HUDEP-2 (cell line): Measurements from ENCODE around the gene INAVA.

Experiments
- DNase-seq, 76 experiments: peaks; one replicate each; lab custom pipeline; 2025; ENCODE audit not compliant: unreplicated experiment in 76 of 76; lab: John Stamatoyannopoulos, UW

Gene INAVA

DNA sequence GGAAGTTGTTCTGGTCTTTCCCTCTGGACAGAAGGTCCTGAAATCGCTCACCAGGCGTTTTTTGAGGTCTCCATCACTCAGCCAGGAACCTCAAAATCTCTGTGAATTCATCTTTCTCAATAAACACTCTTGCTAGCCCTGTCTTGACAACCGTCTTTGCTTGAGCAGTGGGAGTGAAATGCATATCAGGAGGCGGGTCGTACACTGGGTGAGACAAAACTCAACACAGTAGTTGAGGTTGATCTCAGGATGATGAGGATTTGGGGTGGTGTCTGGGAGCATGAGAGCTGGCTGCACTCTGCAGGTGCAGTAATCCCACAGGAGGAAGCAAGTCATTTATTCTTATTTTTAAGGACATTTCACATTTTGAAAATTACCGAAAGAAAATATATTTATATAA is 20.0 kb upstream of the INAVA start:
- no peak for DNase-seq

DNA sequence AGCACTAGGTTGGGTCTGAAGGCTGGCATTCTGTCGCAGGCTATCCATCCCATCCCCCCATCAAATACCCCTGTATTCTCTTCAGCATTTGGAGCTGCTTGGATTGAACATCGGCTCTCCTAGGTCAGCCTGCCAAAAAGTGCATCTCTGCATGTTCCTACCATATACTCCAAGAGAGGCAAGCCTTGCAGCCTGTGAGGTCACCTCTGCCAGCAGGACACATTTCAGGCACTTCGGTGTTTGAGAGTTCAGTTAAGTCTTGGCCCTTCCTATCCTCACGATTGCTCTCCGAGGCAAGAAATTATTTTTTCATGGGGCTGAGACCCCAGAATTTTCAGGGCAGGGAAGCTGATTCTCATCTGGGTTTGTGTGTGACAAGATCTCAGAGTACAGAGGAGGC is 19.3 kb upstream of the INAVA start:
- DNase-seq, result no peak

DNA sequence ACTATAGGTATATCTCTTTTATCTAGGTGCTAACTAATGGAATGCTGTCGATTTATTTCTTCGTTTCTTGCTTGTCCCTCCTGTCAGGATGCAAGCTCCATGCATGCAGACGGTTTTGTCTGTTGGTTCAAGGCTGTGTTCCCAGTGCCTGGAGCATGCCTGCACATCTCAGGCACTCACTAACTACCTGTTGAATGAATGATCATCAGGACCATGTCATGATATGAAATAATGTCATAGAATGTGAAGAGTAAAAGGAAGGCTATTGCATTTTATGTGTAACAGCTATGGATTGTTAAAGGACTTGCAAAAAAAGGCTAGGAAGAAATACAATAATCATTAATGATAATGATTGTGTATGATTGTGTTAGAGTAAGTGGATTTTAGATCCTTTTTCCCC is 17.7 kb upstream of the INAVA start:
- no peak for DNase-seq

DNA sequence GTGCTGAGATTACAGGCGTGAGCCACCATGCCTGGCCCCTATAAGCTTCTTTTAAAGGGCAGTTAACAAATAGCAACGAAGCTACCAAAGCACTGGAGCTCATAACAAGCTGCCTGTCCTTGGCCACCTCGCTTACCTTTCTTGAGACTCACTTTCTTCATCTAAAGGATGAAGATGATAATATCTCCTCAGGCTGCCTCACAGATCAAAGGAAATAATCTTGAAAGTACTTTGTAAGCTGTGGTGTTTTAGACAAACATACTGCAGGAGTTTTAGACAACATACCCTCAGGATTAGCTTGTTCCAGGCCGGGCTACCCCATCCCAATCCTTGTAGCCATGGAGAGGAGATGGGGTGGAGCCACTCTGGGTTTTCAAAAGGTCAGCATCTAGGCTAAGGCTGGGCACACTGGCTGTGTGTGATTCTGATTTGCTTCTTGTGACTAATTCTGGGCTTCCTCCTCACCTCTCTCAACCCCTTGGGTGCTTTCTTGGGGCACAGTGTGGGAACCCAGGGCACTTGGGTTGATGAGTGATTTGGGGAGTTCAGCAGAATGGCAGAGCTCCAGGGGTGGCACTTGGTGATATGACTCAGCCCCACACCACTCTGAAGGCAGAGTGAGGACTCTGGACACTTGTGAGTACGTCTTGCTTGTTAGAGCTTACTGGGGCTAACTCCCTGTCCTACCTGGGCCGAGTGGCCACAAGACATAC is 16.7 kb upstream of the INAVA start:
- no peak for DNase-seq

- no peak for DNase-seq
Measured at GRCh38 chr1:200880212-200880611, 14.5 kb upstream of the INAVA start.

DNA sequence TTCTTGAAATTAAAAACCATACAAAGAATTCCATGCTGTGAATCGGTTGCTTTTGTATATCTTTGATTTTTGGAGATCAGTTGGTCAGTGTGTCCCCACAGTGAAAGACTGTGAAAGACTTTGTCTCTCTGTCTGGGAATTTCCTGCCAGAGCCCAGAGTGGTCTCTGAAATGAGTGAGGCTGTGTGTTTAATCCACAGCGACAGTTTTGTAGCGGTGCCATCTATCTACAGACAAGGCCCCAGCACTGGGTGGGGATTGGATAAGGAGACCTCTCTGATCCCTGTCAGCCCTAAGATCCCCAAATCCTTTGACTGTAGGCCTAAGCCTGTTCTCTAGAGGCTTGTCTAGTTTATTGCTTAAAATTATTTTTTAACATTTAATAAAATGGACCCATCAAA is 11.6 kb upstream of the INAVA start:
- no peak for DNase-seq

DNA sequence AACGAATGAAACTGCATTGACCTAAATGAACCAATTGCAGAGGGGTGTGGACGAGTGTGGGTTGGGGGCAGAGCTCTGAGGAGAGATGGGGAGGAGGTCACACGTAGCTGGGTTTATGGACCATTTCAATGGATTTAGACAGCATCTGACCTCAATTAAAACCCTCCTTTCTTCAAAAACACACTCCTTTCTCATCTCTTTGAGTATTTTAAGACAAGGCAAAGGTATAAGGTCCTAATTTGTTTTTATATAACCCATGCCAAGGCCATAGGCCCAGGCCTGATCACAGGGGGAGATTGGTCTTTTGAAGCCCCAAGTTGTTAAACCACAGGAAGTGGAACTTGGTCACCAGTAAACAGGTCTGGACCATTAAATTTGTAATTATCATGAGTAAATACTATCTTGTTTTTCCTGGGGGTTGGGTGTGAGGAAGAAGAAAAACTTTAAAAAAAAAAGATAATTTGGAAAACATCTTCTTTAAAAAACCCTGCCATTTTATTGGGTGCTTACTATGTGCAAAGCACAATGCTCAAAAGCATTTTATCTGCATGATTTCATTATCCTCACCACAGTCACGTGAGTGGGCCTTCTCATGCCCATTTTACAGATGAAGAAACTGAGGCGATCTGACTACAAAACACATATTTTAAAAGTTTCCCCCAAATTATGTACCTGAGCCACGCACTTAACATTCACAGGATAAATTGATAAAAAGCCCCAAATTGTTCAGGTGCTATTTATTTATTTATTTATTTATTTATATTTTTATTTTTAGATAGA is 8.9 kb upstream of the INAVA start:
- no peak for DNase-seq

GRCh38 chr1:200886594-200886993 is 8.1 kb upstream of the INAVA start:
- no peak for DNase-seq

GRCh38 chr1:200887036-200887435 is 7.7 kb upstream of the INAVA start:
- DNase-seq, result no peak

DNA sequence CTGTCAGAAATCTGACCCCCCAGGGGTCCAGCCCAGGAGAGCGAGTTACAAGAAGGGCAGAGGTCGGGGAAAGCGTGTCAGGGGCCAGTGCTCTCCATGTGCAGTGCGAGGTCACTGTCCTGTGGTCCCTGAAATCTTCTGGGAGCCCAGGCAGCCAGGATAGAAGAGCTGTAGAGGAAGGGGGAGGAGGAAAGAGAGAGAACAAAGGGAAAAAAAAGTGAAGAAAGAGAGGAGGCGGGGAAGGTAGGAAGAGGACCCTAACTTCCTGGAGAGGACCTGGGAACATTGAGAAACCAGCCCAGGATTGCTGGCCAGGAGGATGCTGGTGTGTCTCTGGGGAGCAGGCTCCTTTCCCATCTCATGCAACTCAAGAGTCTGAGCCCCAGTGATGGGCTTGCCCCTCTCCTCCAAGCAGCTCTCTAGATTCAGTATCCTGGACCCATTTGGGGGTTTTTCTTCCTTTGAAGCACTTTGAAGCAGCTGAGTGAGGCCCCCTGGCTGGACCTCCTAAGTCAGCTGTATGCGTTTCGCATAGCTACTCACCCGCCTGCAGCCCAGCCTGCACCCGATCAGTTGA is 6.8 kb upstream of the INAVA start:
- DNase-seq, result no peak

GRCh38 chr1:200888349-200888838 is 6.3 kb upstream of the INAVA start:
- DNase-seq, result no peak

- DNase-seq, result no peak
Measured at GRCh38 chr1:200889571-200889970, 5.1 kb upstream of the INAVA start.

DNA sequence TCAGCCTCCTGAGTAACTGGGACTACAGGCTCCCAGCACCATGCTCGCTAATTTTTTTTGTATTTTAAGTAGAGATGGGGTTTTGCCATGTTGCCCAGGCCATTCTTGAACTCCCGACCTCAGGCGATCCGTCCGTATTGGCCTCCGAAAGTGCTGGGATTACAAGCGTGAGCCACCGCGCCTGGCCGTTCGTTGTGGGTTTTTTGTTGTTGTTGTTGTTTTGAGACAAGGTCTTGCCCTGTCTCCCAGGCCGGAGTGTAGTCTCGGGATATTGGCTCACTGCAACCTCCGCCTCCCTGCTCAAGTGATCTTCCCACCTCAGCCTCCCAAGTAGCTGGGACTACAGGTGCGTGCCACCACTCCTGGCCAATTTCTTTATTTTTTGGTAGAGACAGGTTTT is 4.7 kb upstream of the INAVA start:
- DNase-seq, result no peak

- DNase-seq, result no peak
Measured at GRCh38 chr1:200890818-200891773, 3.6 kb upstream of the INAVA start.

GRCh38 chr1:200891774-200892157 is 2.9 kb upstream of the INAVA start:
- DNase-seq, result no peak

- DNase-seq, result no peak
Measured at GRCh38 chr1:200892546-200892945, 2.2 kb upstream of the INAVA start.

DNA sequence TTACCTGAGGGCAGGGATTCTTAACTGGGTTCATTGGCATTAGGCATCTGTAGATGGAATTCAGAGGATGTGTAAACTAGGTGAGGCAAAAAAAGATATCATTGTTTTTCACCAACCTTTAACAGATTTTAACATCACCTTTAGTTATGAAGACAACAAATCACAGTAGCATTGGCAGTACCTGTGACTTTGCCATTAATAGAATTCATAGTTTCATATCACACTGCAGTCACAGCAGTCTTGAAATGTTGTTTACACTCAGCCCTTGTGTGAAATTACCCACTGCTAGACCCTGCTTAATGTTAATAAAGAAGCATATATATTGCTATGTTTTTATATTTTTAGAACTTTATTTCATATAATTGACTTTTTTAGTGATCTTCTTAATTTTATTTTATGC is 1.7 kb upstream of the INAVA start:
- DNase-seq, result no peak

DNA sequence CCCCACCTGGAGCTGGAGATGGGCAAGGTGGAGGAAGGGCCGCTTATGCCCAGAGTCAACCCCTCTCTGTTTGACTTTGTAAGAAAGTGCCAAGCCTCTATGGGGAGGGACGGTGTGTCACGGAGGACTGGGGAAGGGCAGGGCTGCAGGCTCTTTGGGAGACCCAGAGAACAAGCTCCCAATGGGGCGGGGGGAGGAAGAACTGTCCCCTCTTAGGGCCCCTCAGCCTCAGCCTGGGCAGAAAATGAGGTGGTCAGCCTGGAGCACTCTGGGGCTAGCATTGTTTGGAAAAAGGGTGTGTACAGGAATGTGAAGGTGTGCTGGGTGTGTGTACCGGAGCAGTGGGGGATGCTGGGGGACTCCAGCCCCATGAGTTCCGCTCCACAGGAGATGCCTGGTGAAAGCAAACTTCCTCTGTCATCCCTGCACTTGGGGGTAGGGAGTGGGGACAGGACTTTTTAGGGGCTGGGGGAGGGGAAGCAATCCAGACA is 1.2 kb upstream of the INAVA start:
- DNase-seq, result no peak

GRCh38 chr1:200895443-200895789 is 716 bp downstream of the INAVA start:
- no peak for DNase-seq

DNA sequence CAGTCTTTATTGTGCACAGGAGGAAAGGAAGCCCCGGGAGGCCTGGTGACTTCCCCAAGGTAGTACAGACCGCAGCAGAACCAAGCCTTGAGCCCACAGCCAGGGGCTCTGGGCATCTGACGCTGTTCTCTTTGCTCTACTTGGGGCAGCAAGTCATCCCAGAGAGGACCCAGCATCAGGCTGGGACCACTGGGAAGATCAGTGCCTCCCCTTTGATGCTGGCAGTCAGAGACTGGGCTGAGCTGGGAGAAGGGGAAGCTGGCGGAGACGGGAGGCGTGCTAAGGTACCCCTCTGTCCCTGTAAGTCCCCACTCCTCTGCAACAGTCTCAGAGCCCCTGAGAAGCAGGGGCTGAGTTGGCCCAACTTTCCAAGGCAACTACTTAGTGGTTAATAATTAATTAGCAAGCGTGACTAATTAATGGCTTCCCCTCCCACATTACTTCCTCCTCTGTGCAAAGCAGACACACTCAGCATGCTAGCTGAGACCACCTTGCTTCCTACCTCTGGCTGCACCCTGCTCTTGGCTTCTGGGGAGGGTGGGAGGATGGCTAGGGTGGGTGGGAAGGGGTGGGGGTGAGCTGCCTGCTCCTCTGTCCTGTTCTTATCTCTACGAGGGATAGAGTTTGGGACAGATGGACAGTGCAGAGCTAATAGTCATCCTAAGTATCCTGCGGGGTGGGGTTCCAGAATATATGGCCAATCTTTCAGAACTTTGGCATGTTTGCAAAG is 1.3 kb downstream of the INAVA start:
- no peak for DNase-seq
